Tibial artery (tissue), 4 donors: Measurements from ENCODE around the gene BCL11A.

Experiments used
- DNase-seq, 2 donors: peaks; one replicate each; pipeline ENCODE4 v3.0.0-alpha.2; 2019
- H3K27ac ChIP-seq, 2 donors: fragments of 200-600 bp; sonication (generic) in 1 of 2; 1 replicate in 1 of 2; 2 replicates in 1 of 2; pipeline ENCODE4 v1.5.1; 2018 to 2019; ENCODE audit warnings: mild to moderate bottlenecking in 1 of 2
- H3K27me3 ChIP-seq, 2 donors: fragments of 200-600 bp; sonication (generic) in 1 of 2; one replicate each; pipeline versions ENCODE4 v1.5.1 to v1.6.0; 2016 to 2019
- H3K36me3 ChIP-seq, 3 donors: fragments of 200-600 bp; sonication (generic) in 2 of 3; one replicate each; pipeline ENCODE4 v1.5.1; 2016 to 2019; ENCODE audit warnings: mild to moderate bottlenecking in 2 of 3
- H3K4me1 ChIP-seq, 4 donors: fragments of 200-600 bp; sonication (generic) in 2 of 4; 1 replicate in 3 of 4; 2 replicates in 1 of 4; pipeline ENCODE4 v1.5.1; 2016 to 2019
- H3K4me3 ChIP-seq, 2 donors: fragments of 200-600 bp; sonication (generic) in 1 of 2; 1 replicate in 1 of 2; 2 replicates in 1 of 2; pipeline ENCODE4 v1.5.1; 2018 to 2019; ENCODE audit warnings: mild to moderate bottlenecking in 2 of 2
- H3K9me3 ChIP-seq, 3 donors: fragments of 200-600 bp; sonication (generic) in 1 of 3; one replicate each; pipeline ENCODE4 v1.5.1; 2016 to 2019
- intact Hi-C: fragments of 100-400 bp; cut with DNase I; formaldehyde crosslinking; loops from one replicate; pipeline ENCODE4 v1.15.0; 2023; ENCODE audit warnings: low total_unique reads
- TF ChIP-seq, protein P1 (sequence below), 2 experiments: fragments of 200-600 bp in 1 of 2; fragments of 450-650 bp in 1 of 2; IDR thresholded peaks; one replicate each; pipeline ENCODE4 v1.5.1; 2017 to 2019; ENCODE audit warnings: antibody characterized with exemption in 2 of 2, mild to moderate bottlenecking in 1 of 2, moderate library complexity in 1 of 2

BCL11A gene

GRCh38 chr2:60521626-60522025 is 31.8 kb downstream of the BCL11A start:
- TF ChIP-seq, protein P1, sequence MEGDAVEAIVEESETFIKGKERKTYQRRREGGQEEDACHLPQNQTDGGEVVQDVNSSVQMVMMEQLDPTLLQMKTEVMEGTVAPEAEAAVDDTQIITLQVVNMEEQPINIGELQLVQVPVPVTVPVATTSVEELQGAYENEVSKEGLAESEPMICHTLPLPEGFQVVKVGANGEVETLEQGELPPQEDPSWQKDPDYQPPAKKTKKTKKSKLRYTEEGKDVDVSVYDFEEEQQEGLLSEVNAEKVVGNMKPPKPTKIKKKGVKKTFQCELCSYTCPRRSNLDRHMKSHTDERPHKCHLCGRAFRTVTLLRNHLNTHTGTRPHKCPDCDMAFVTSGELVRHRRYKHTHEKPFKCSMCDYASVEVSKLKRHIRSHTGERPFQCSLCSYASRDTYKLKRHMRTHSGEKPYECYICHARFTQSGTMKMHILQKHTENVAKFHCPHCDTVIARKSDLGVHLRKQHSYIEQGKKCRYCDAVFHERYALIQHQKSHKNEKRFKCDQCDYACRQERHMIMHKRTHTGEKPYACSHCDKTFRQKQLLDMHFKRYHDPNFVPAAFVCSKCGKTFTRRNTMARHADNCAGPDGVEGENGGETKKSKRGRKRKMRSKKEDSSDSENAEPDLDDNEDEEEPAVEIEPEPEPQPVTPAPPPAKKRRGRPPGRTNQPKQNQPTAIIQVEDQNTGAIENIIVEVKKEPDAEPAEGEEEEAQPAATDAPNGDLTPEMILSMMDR (IDR thresholded peaks at IDR 0.05), result no peak
- no peak for DNase-seq
- H3K27ac ChIP-seq, result no peak overlapping the region
- no peaks in the 10 kb centered on the region for H3K4me1 ChIP-seq
- H3K9me3 ChIP-seq, result no peaks in the 10 kb centered on the region
- H3K27me3 ChIP-seq, result peaks cover 0 to 6% of the 10 kb centered on the region in 2 donors
- H3K4me3 ChIP-seq, result no peak overlapping the region
- H3K36me3 ChIP-seq, result no peaks in the 10 kb centered on the region
- intact Hi-C loops, result no loop called here

GRCh38 chr2:60520917-60521539 is 32.4 kb downstream of the BCL11A start:
- H3K27ac ChIP-seq, result no peak overlapping the region
- no peak for DNase-seq
- no peaks in the 10 kb centered on the region for H3K4me1 ChIP-seq
- H3K36me3 ChIP-seq, result no peaks in the 10 kb centered on the region
- H3K27me3 ChIP-seq, result peaks cover 0 to 6% of the 10 kb centered on the region in 2 donors
- no peaks in the 10 kb centered on the region for H3K9me3 ChIP-seq
- TF ChIP-seq, protein P1 (IDR thresholded peaks at IDR 0.05), result no peak
- intact Hi-C loops, result no loop called here
- no peak overlapping the region for H3K4me3 ChIP-seq

DNA sequence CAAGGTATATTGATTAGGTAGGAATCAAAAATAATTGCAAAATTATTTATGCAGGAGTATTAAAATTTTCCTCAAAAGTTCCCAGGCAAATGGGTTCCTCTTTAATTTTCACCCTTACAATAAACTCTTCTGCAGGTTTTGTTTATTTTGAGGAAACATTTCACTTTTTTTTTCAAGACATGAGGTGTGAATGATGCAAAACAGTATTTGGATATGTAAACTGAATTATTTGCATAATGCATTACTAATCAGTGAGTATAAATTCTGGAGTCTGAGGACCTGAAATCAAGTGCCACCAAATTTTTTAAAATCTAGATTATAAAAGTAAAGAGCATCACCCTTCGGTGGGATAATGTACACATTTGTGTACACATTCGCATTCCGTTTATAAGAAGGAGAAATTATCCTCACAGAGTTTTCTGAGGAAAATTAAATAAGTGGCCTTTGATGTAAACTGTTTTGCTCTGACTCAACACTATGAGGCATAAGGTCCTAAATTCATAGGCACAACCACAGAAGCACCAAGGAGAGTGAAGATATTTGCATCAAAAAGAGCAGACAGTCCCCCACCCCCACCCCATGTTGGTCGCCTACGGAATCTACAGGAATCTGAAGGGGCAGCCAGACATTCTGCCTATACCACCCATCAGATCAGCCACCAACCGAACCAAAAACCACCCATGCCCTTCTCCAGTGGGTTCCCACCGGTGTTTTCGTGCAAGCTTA is 33.1 kb downstream of the BCL11A start:
- TF ChIP-seq, protein P1 (IDR thresholded peaks at IDR 0.05), result no peak
- H3K27ac ChIP-seq, result no peak overlapping the region
- no peaks in the 10 kb centered on the region for H3K4me1 ChIP-seq
- intact Hi-C loops, result no loop called here
- no peaks in the 10 kb centered on the region for H3K9me3 ChIP-seq
- no peak overlapping the region for H3K4me3 ChIP-seq
- H3K36me3 ChIP-seq, result no peaks in the 10 kb centered on the region
- peaks cover 0 to 6% of the 10 kb centered on the region in 2 donors for H3K27me3 ChIP-seq
- no peak for DNase-seq

GRCh38 chr2:60519231-60519863 is 34.1 kb downstream of the BCL11A start:
- no peak for DNase-seq
- TF ChIP-seq, protein P1 (IDR thresholded peaks at IDR 0.05), result no peak
- H3K36me3 ChIP-seq, result no peaks in the 10 kb centered on the region
- peaks cover 0 to 6% of the 10 kb centered on the region in 2 donors for H3K27me3 ChIP-seq
- H3K27ac ChIP-seq, result no peak overlapping the region
- no peaks in the 10 kb centered on the region for H3K4me1 ChIP-seq
- H3K9me3 ChIP-seq, result no peaks in the 10 kb centered on the region
- intact Hi-C loops, result no loop called here
- no peak overlapping the region for H3K4me3 ChIP-seq

DNA sequence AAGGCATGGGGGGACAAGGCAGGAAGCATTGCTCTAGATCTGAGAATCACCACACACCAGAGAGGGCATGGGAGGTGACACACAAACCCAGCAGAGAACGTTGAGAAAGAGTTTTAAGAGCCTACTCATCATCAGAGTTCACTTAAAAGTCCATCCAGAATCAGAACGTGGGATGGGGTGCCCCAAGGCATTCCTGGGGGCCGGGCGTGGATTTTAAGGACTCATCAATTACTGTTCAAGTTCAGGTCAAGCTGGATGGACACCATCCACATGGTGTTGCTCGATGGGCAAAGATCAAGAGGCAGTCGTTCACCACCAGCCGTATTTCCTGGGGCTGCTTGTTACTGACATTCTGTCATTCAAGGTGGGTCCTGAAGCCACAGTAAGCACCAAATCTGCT is 34.9 kb downstream of the BCL11A start:
- Histone ChIP-seq H3K9me3 (no peaks in the 10 kb centered on the region), H3K4me3 (no peak overlapping the region), H3K27me3 (peaks cover 0 to 11% of the 10 kb centered on the region in 2 donors), H3K4me1 (no peaks in the 10 kb centered on the region), H3K27ac (no peak overlapping the region), H3K36me3 (no peaks in the 10 kb centered on the region)
- no peak for DNase-seq
- intact Hi-C loops, result no loop called here
- TF ChIP-seq, protein P1 (IDR thresholded peaks at IDR 0.05), result no peak
